HG02798 (cell line): ENCODE data around the gene CFHR5.
"Not testable (repeated sequence)": the region's sequence is repeated elsewhere in the genome, so short reads cannot be mapped to it uniquely, and the experiment has no call there.

Source experiments
- ATAC-seq: cut with Tn5 transposase; IDR thresholded peaks from one replicate; pipeline ENCODE4 v1.9.1; 2021; ENCODE audit warnings: mild to moderate bottlenecking; ENCODE audit not compliant: unreplicated experiment, poor library complexity

The CFHR5 gene

DNA sequence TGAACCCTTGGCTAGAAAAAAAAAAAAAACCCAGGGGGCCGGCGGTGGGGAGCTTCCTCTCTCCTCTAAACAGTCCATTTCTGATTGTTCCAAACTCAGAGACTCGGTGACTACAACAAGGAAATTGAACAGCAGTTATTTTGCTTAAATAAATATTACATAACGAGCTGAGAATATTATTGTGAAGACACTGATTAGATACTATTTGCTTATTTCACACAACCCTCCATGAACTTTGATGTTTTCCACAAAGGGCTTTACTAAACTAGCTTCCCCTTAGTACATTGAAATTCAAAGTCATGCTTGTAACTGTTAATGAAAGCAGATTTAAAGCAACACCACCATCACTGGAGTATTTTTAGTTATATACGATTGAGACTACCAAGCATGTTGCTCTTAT, at the start of gene CFHR5:
TSS of gene CFHR5 (plus strand) at position 279 of the 400 bp plus-strand sequence. CDS start at position 388, 109 bp downstream.
- ATAC-seq: no peak

- not testable (repeated sequence) for ATAC-seq
Measured at GRCh38 chr1:196932853-196933252, 44.5 kb upstream of the CFHR5 start.

DNA sequence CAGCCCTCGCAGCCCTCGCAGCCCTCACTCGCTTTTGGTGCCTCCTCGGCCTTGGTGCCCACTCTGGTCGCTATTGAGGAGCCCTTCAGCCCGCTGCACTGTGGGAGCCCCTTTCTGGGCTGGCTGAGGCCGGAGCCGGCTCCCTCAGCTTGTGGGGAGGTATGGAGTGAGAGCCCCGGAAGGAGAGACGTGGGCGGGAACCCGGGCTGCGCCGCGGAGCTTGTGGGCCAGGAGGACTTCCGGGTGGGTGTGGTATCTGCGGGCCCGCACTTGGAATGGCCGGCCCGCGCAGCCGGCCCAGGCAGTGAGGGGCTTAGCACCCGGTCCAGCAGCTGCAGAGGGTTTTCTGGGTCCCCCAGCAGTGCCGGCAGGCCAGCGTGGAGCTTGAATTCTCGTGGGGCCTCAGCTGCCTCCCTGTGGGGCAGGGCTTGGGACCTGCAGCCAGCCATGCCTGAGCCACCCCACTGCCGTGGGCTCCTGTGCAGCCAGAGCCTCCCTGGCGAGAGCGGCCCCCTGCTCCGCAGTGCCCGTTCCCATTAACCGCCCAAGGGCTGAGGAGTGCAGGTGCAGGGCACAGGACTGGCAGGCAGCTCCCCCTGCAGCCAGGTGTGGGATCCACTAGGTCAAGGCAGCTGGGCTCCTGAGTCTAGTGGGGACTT, 43.7 kb upstream of the CFHR5 start:
- ATAC-seq: no peak

DNA sequence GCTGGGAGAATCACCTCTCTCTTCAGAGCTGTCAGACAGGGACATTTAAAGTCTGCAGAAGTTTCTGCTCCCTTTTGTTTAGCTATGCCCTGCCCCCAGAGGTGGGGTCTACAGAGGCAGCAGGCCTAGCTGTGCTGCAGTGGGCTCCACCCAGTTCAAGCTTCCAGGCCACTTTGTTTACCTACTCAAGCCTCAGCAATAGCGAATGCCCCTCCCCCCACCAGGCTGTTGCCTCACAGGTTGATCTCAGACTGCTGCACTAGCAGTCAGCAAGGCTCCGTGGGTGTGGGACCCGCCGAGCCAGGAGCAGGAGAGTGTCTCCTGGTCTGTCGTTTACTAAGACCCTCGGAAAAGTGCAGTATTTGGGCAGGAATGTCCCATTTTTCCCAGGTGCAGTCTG, 35.9 kb upstream of the CFHR5 start:
- not testable (repeated sequence) for ATAC-seq

DNA sequence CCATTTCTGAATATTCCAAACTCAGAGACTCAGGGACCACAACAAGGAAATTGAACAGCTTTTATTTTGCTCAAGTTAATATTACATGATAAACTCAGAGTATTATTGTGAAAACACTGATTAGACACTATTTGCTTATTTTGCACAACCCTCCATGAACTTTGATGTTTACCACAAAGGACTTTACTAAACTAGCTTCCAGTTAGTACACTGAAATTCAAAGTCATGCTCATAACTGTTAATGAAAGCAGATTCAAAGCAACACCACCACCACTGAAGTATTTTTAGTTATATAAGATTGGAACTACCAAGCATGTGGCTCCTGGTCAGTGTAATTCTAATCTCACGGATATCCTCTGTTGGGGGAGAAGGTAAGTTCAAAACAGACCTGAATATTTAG, 33.8 kb upstream of the CFHR5 start, which contains the start of gene CFHR2:
TSS of gene CFHR2 (plus strand) at position 171 of the 400 bp plus-strand sequence. CDS start at position 314, 143 bp downstream.
- ATAC-seq: not testable (repeated sequence)

GRCh38 chr1:196951711-196952394, 25.5 kb upstream of the CFHR5 start:
- peak; percentile 91 for ATAC-seq

- ATAC-seq: no peak
Measured at GRCh38 chr1:196954778-196955177, 22.6 kb upstream of the CFHR5 start.

DNA sequence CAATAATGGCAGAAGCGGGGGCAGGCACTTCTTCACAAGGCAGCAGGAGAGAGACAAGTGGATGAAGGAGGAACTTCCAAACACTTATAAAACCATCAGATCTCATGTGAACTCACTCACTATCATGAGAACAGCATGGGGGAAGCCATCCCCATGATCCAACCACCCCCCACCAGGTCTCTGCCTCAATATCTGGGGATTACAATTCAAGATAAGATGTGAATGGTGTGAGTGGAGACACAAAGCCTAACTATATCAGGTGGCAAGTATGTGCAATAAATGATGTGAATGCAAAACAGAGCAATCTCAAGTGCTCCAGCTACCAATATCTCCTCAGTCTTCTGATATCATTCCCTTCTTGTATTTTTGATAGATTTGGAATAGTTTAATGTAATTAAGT, 21.4 kb upstream of the CFHR5 start:
- ATAC-seq: no peak

DNA sequence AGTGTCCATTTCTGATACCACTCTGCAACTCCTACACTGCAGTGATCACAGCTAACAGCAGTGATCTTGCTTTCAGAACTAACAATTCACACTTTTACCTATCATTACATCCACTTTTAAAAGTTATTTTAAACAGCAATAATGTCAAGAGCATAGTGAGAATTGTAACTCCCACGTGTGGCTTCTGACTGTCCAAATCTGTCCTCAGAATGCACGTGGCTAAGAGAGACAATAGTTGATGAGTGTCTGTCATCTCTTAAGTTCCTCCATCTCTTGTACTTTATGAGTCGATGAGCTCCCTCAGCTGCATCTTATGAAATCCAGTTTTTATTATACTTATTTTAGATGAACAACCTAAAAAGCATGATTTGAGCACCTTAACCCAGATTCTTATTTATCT, 16.5 kb upstream of the CFHR5 start:
- ATAC-seq: peak; percentile 93

- ATAC-seq: no peak
Measured at GRCh38 chr1:196970182-196970581, 7.2 kb upstream of the CFHR5 start.

GRCh38 chr1:196976278-196976677, 1.1 kb upstream of the CFHR5 start:
- ATAC-seq: no peak

- no peak for ATAC-seq
Measured at GRCh38 chr1:196980859-196981258, 3.5 kb downstream of the CFHR5 start.

- ATAC-seq: not testable (repeated sequence)
Measured at GRCh38 chr1:196982247-196982646, 4.9 kb downstream of the CFHR5 start.

- not testable (repeated sequence) for ATAC-seq
Measured at GRCh38 chr1:196991919-196992651, 14.7 kb downstream of the CFHR5 start.

GRCh38 chr1:196993916-196994315, 16.6 kb downstream of the CFHR5 start:
- ATAC-seq: no peak

DNA sequence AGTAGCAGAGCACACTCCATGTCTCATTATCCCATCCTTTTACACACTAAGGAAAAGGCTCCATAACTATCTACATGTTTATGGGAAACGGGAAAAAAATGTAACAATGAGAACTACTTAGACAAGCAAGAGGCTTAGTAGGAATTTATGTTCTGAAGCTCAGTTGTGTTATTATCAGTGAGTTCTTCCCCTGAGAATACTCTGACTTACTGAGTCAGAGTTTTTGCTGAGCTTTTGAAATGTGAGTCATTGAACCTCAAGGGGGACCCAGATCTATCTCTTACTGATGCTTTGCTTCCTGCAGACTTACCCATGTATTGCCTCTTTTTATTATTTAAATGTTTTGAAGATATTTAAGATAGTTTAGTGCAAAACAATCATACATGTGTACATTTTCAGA, 20.1 kb downstream of the CFHR5 start:
- ATAC-seq: no peak

DNA sequence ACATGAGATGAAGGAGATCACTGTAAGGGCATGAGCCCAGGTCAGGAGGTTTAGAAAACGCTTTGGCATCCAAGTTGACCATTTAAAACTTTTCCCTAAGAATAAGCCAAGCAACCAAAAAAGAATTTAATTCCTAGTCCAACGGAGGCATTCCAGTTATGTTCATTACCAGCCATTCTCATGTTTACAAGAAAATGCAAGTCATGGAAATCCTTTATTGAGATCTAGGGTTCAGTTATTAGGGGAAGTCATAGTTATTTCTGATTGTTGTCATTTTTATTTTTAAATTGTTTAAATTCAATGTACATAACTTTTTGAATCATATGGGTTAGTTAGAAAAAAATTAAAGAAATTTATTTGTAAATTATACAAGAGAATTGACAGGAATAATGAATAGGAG, 24.5 kb downstream of the CFHR5 start:
- no peak for ATAC-seq

DNA sequence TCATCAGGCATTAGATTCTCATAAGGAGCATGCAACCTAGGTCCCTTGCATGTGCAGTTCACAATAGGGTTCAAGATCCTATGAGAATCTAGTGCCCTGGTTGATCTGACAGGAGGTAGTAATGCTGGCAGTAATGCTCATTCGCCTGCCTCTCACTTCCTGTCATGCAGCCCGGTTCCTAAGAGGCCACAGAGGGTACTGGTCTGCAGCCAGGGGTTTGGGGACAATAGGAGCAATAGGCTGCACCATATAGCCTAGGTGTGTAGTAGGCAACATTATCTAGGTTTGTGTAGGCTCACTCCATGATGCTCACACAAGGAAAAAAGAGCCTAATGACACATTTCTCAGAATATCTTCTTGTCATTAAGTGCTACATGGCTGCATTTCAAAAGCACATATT, 25.8 kb downstream of the CFHR5 start:
- ATAC-seq: no peak

- ATAC-seq: no peak
Measured at GRCh38 chr1:197008861-197009260, 31.5 kb downstream of the CFHR5 start.

- ATAC-seq: no peak
Measured at GRCh38 chr1:197011614-197012013, 34.3 kb downstream of the CFHR5 start.

DNA sequence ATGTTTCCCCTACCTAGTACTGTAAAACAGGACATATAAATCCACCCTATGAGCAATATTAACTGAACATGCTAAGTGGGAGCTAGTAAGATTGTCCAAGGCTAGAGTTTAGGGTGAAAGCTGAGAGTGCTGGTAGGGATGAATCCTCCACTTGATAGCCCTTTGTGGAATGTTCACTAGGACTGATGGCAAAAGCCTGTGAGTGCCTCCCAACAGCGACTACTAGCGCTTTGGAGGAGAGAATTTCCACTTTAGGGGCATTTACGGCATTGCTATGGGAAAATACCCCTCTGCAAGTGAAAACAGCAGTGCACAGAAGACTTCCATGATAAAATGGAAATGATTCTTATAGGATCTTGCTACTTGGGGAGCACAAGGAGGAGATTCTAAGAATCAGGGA, 35.9 kb downstream of the CFHR5 start:
- ATAC-seq: no peak
